ENCODE measurements around the gene KATNA1.

KATNA1 gene

DNA sequence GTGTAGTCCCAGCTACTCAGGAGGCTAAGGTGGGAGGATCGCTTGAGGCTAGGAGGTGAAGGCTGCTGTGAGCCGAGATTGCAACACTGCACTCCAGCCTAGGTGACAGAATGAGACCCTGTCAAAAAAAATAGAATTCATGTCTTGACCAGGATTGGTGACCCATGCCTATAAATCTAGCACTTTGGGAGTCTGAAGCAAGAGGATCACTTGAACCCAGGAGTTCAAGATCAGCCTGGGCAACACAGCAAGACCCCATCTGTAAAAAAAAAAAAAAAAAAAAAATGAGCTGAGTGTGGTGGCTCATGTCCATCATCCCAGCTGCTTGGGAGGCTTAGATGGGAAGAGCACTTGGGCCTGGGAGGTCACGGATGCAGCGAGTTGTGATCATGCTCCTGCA is 48.0 kb downstream of the KATNA1 start:
- no peak for DNase-seq

DNA sequence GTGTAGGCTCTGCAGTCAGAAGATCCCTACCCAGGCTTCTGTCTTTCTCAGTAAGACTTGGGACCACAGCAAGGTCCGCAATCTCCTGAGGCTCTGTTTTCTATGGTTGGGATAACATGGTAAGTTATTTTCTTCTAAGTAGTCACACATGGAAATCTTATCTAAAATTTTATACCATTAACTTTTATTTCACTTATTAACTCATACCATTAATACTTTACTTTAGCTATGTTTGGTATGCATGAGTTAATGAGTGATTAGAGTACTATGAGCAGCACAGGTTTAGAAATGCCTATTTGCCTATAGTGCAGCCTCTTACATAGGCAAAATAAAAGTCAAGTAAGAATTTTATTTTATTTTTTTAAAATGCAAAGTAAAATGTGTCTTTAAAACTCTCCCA is 55.1 kb downstream of the KATNA1 start:
- no peak for DNase-seq

- no peak for DNase-seq
Observed at GRCh38 chr6:149592983-149593382, 55.5 kb downstream of the KATNA1 start.

GRCh38 chr6:149586149-149586548 is 62.4 kb downstream of the KATNA1 start:
- DNase-seq: no peak

DNA sequence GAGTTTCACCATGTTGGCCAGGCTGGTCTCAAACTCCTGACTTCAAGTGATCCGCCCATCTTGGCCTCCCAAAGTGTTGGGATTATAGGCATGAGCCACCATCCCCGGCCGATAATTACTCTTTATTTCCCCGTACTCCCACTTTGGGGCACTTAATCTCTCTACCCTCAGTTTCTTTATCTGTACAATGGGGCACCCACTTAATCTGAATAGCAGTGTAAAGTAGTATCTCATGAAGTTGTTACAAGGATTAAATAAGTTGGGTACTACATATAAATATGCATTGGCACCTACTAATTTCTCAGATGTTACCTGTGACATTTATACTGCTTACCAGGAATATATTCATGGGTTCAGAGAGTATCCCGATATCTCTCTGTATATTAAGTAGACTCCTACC is 67.2 kb downstream of the KATNA1 start:
- no peak for DNase-seq

DNA sequence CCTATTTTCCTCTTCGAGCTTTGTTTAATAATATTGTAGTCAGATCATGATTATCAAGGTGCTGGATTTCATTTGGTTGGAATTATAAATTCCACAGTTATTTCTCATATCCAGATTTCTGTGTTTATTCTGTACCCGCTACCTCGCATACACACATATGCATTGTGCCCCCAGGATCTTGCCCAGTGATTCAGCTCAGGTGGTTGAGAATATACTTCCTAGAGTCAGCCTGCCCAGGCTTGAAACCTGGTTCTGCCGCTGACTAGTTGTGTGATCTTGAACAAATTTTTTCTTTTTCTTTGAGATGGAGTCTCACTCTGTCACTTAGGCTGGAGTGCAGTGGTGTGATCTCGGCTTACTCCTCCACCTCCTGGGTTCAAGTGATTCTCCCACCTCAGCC is 67.6 kb downstream of the KATNA1 start:
- DNase-seq: no peak

DNA sequence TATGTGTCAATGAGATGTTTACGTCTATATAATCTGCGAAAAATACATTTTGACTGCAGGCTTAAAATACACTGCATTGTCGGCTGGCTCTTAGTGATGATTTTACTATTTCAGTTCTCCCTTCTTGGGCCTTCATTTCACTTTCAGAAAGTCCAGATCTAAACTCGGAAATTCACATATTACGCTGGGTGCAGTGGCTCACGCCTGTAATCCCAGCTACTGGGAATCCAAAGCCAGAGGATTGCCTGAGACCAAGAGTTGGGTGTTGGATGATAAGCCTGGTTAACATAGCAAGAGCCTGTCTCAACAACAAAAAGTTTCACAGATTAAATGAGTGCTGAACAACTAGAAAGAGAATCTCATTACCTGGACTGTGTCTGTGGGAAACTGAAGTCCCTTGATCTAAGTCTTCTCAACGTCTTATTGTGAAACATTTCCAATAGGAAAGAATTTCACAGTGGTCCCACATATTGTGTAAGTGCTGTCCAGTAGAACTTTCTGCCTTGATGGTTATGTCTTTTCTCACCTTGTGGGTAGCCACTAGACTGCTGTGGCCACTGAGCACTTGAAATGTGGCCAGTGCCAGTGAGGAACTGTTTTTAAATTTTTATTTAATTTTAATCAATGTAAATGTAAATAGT is 80.4 kb downstream of the KATNA1 start:
- no peak for DNase-seq

DNA sequence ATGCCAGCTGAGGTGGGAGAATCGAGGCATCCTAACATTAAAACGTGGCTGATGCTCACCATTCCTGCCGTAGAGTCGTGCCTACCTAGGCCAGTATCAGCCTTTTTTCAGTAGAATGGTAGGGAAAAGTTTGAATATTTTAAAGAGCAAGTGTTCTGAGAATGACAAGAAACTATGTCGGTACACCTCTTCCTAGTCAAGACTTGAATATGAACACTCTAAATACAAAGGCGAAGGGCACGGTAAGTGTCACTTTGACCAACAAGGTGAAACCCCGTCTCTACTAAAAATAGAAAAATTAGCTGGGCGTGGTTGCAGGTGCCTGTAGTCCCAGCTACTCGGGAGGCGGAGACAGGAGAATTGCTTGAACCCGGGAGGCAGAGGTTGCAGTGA is 81.3 kb downstream of the KATNA1 start:
- no peak for DNase-seq

DNA sequence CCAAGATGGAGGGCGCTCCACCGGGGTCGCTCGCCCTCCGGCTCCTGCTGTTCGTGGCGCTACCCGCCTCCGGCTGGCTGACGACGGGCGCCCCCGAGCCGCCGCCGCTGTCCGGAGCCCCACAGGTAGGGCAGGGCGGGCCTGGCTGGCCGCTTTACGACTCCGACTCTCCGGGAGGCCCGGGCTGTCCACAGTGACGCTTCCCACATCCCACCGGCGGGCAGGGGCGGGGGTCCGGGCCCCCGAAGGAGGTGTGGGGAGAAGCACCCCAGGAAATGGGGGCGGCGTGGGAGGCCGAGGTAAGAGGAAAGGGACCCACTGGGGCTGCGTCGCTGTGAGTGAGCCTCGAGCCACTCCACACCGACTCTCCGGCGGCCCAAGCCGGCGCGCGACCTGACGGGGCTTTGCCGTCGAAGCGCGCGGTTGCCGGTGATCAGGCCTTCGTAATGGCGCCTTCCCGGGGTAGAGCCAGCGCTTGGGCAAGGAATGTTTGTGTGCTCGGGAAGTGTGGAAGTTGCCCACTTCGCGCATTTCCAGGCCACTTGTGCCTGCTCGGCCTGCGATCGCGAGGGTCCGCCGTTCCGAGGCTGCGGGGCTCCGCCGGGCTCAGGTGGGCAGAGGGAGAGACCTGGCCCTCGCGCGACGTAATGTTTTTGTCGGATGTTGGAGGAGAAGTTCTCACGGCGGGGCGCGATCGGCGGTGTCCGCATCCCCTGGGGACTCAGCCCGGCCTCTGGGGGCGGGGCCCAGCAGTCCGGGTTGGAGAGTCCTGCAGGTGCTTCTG is 81.9 kb downstream of the KATNA1 start:
- DNase-seq: peak; percentile 63

- peak; percentile 97 for DNase-seq
Observed at GRCh38 chr6:149565527-149566409, 82.7 kb downstream of the KATNA1 start, which contains the start of gene GINM1. TSS of gene GINM1 (plus strand) at chr6:149566375. CDS start at chr6:149566415, 40 bp downstream.

GRCh38 chr6:149563928-149564325 is 84.6 kb downstream of the KATNA1 start:
- no peak for DNase-seq

GRCh38 chr6:149563203-149563927 is 85.1 kb downstream of the KATNA1 start:
- DNase-seq: no peak

GRCh38 chr6:149560736-149561135 is 87.8 kb downstream of the KATNA1 start:
- no peak for DNase-seq

DNA sequence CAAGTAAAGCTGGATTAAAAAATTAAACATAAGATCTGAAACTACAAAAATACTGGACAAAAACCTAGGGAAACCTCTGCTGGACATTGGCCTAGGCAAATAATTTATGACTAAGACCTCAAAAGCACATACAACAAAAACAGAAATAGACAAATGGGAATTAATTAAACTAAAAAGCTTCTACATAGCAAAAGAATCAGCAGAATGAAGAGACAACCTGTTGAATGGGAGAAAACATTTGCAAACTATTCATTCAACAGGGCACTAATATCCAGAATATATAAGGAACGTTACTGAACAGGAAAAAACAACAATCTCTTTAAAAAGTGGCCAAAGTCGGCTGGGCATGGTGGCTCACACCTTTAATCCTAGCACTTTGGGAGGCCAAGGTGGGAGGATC is 89.1 kb downstream of the KATNA1 start:
- DNase-seq: no peak

DNA sequence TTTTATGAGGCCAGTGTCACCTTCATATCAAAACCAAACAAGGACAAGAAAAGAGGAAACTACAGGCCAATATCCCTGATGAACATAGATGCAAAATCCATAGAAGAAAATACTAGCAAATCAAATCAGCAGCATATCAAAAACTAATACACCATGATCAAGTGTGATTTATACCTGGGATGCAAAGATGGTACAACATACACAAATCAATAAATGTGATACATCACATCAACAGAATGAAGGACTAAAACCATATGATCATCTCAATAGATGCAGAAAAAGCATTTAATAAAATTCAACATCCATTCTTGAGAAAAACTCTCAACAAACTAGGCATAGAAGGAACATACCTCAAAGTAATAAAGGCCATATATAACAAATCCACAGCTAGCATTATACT is 90.5 kb downstream of the KATNA1 start:
- DNase-seq: no peak

DNA sequence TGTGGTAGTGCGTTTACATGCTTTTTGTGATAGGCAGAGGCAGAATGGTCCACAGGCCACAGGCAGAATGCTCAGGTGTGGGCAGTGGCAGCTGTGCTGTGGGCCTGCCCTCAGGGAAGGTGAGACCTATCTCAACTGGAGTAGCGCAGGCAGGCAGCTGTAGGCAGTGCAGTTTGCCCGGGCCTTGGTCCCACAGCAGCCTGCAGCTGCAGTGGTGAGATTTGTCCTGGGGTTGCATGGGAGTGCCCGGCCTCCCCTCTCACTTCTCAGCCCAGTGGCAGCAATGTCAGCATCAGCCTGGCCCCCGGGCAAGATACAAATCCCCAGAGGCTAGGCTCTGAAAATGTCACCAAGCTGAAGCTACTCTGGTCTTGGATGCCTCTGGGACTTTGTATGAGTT is 96.6 kb downstream of the KATNA1 start:
- no peak for DNase-seq

- DNase-seq: peak; percentile 98
Observed at GRCh38 chr6:149545754-149546471, 102.6 kb downstream of the KATNA1 start, which contains the start of gene PPIL4. TSS of gene PPIL4 (minus strand) at chr6:149546043. CDS start at chr6:149546005, 38 bp downstream.

DNA sequence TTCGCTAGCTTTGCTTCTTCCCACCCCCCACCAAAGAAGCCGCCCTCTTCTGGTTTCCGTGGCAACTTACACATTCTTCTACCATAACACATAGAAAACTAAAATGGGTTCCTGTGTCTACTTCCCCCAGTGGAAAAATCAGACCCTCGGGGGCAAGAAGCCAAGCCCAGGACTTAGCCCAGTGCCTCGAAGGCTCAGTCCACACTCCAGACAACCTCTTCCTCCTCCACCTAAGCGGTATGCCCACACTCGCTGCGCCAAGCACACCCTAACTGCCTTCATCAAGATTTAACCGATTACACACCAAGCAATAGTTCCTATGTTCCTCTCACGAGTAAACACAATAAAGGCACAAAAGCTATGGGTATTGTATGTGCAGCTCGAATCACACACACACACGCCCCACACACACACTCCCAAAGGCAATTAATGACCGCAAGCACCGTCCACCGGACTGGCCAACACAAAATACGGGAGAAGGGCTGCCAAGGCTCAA is 103.2 kb downstream of the KATNA1 start:
- DNase-seq: peak; percentile 80
